GM12892 (cell line): Measurements from ENCODE around the gene TSR2.

ENCODE experiments used
- POLR2A ChIP-seq: IDR thresholded peaks from 2 replicates; pipeline ENCODE4 v1.6.1; 2011; ENCODE audit warnings: low read depth, low read length, control low read depth
- POLR2AphosphoS5 ChIP-seq: IDR thresholded peaks from 2 replicates; pipeline ENCODE4 v1.6.1; 2011; ENCODE audit warnings: low read depth, low read length, control low read depth

DNA sequence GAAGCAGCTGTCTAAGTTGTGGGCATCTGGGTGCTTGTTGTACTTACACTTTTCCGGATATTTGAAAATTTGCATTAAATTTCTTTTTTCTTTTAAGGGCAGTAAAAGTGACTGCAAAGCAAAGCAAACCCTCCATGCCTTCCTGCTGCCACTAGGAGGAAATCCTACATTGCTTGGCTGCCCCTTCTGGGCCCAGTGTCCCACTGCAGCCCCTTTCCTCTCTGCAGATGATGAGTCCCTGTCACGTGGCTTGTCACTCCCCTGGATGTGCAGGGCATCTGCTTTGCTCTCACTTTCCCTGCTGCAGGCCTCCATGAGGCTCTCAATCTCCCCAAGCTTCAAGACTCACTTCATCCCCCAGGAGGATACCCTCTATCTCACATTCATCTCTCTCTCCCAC is 12.7 kb downstream of the TSR2 start:
- TF ChIP-seq POLR2AphosphoS5 = no peak
- no peak for TF ChIP-seq POLR2A
